Measurements from ENCODE around the gene KSR2.

- TF ChIP-seq CTCF (conservative IDR thresholded peaks at IDR 0.05; ENCODE audit: low read length) = no peak
- TF ChIP-seq EZH2phosphoT487 (IDR thresholded peaks at IDR 0.05; ENCODE audit: borderline replicate concordance, low read depth, low read length) = no peak
Measured at GRCh38 chr12:117778656-117779055, 190.1 kb downstream of the KSR2 start.

All from OCI-LY7 (cell line).